HepG2 (cell line): Measurements from ENCODE around the gene TEX26. TPM values are rescaled to one million over a fixed set of nuclear protein-coding genes. Genes with fewer than 3 reads are reported as not detected.

ENCODE experiments used
- ATAC-seq: fragments of 200-7000 bp; cut with Tn5 transposase; 3 replicates; pipeline ENCODE4 v1.9.1; 2020; ENCODE audit warnings: mild to moderate bottlenecking, moderate library complexity
- BruUV-seq: library from RNA; stranded (reverse); fragments of 400-500 nt; replicated peaks from 2 replicates; lab custom pipeline; 2021; lab: Mats Ljungman, UMichigan
- CTCF ChIA-PET: fragments of 300-600 bp; formaldehyde crosslinking; extraction: SDS; loops from one replicate; lab custom pipeline; 2021; ENCODE audit warnings: low total read pairs, inconsistent platforms, low intra/inter-chr PET ratio; lab: Yijun Ruan, JAX
- POLR2A ChIA-PET: fragments of 350-600 bp; sonication (Branson Sonifier 250); formaldehyde crosslinking; loops from one replicate; lab custom pipeline; 2020; ENCODE audit warnings: antibody characterized with exemption, inconsistent platforms; lab: Yijun Ruan, JAX
- DNase-seq: peaks from one replicate; pipeline ENCODE4 v3.0.0-alpha.2; 2015; ENCODE audit warnings: low spot score
- FAIRE-seq: peaks from 3 replicates; lab custom pipeline; 2011; peaks lifted over from hg19 to GRCh38; lab: Jason Lieb, UNC
- H2AFZ ChIP-seq: one replicate; pipeline ENCODE4 v1.6.1; 2011; ENCODE audit warnings: low read length, inconsistent platforms
- H3K27ac ChIP-seq: fragments of 300-600 bp; 3 replicates; pipeline ENCODE4 v1.8.0; 2011; ENCODE audit warnings: mixed run types, mild to moderate bottlenecking, mixed read lengths, low read length, inconsistent platforms; ENCODE audit not compliant: insufficient read depth; ENCODE audit errors: extremely low read length
- H3K27me3 ChIP-seq, 2 experiments: fragments of 200-600 bp in 1 of 2; 2 replicates in 1 of 2; 3 replicates in 1 of 2; pipeline versions ENCODE4 v1.6.0 to v1.8.0; 2011; ENCODE audit warnings: low read length in 2 of 2, mild to moderate bottlenecking in 2 of 2, moderate library complexity in 2 of 2, inconsistent platforms in 1 of 2; ENCODE audit not compliant: insufficient read depth in 2 of 2, control insufficient read depth in 1 of 2
- H3K36me3 ChIP-seq, 2 experiments: fragments of 200-600 bp in 1 of 2; replicated peaks in 1 of 2; 2 replicates in 1 of 2; 3 replicates in 1 of 2; pipeline versions ENCODE4 v1.5.1 to v1.8.0; 2011; ENCODE audit warnings: low read length in 2 of 2, inconsistent platforms in 1 of 2; ENCODE audit not compliant: insufficient read depth in 2 of 2, control insufficient read depth in 1 of 2
- H3K4me1 ChIP-seq: 2 replicates; pipeline ENCODE4 v1.5.1; 2012; ENCODE audit warnings: low read length, inconsistent platforms; ENCODE audit not compliant: insufficient read depth
- H3K4me2 ChIP-seq: 2 replicates; pipeline ENCODE4 v1.6.0; 2011; ENCODE audit warnings: low read depth, low read length, inconsistent platforms
- H3K4me3 ChIP-seq, 3 experiments: fragments of 200-600 bp in 1 of 3; sonication (generic), shearing (Covaris generic) in 1 of 3; replicated peaks in 1 of 3; 2 replicates each; pipeline ENCODE4 v1.5.1; 2011 to 2016; ENCODE audit warnings: low read length in 3 of 3, inconsistent platforms in 2 of 3, low read depth in 2 of 3, mild to moderate bottlenecking in 2 of 3, control low read depth in 1 of 3, mixed read lengths in 1 of 3; ENCODE audit not compliant: insufficient read depth in 1 of 3
- H3K79me2 ChIP-seq: one replicate; pipeline ENCODE4 v1.6.1; 2011; ENCODE audit warnings: low read length, inconsistent platforms; ENCODE audit not compliant: insufficient read depth
- H3K9ac ChIP-seq: 2 replicates; pipeline ENCODE4 v1.6.0; 2011; ENCODE audit warnings: mild to moderate bottlenecking, low read depth, low read length, inconsistent platforms; ENCODE audit not compliant: insufficient read depth
- H3K9me3 ChIP-seq: 2 replicates; pipeline ENCODE4 v1.5.1; 2012; ENCODE audit warnings: mild to moderate bottlenecking, low read length
- H4K20me1 ChIP-seq: 2 replicates; pipeline ENCODE4 v1.6.0; 2011; ENCODE audit warnings: inconsistent platforms, mild to moderate bottlenecking, low read length, moderate library complexity; ENCODE audit not compliant: insufficient read depth
- ERF ChIP-seq: IDR thresholded peaks from 2 replicates; pipeline ENCODE4 v1.6.1; 2018; ENCODE audit warnings: missing biosample characterization, missing genetic modification reagents
- SNAPC2 ChIP-seq: sonication (generic); formaldehyde crosslinking; IDR thresholded peaks from 2 replicates; pipeline ENCODE4 v1.8.1; 2022; ENCODE audit warnings: mild to moderate bottlenecking, missing genetic modification reagents
- ZNF598 ChIP-seq: sonication (generic); formaldehyde crosslinking; IDR thresholded peaks from 2 replicates; pipeline ENCODE4 v1.5.1; 2020; ENCODE audit warnings: mild to moderate bottlenecking, missing genetic modification reagents, borderline replicate concordance
- WGBS: methylation state at CpG from one replicate; pipeline ENCODE4 v1.1.6; 2017; ENCODE audit warnings: low lambda C conversion rate; 5-methylcytosine and 5-hydroxymethylcytosine counted together
- in situ Hi-C: cut with HindIII; loops from 2 replicates; pipeline ENCODE4 v1.10.0; 2017; ENCODE audit warnings: low pct_unique_long_range_greater_than_20kb; ENCODE audit not compliant: extremely low pct_ligation_motif_present
- intact Hi-C: fragments of 100-400 bp; cut with micrococcal nuclease; formaldehyde crosslinking; loops from one replicate; pipeline ENCODE4 v1.10.0; 2022; ENCODE audit not compliant: unreplicated experiment
- polyA plus RNA-seq, 8 experiments: library from polyadenylated mRNA; depleted of rRNA in 3 of 8; stranded (reverse) in 7 of 8; unstranded in 1 of 8; fragments of >200 nt; fragmentation: Illumina TruSeq in 4 of 8; extraction: Trizol in 4 of 8; gene quantifications; 2 replicates each; pipeline versions ENCODE4 v1.2.1 to v1.2.3, GENCODE V29; 2011 to 2016; ENCODE audit warnings: low read depth in 4 of 8, missing spikeins in 1 of 8, mixed read lengths in 1 of 8; ENCODE audit not compliant: insufficient read depth in 1 of 8
- total RNA-seq, 5 experiments: library from RNA; depleted of rRNA; stranded (reverse); fragments of >200 nt; fragmentation: Illumina TruSeq; extraction: Trizol; gene quantifications; 2 replicates each; pipeline ENCODE4 v1.2.3, GENCODE V29; 2016; ENCODE audit warnings: low read depth in 1 of 5
- TF ChIP-seq, protein P1 (sequence below): sonication (generic); formaldehyde crosslinking; IDR thresholded peaks from 2 replicates; pipeline ENCODE4 v1.5.0; 2020; ENCODE audit warnings: missing genetic modification reagents
- TF ChIP-seq, protein P2 (sequence below): sonication (generic); formaldehyde crosslinking; IDR thresholded peaks from 2 replicates; pipeline ENCODE4 v1.4.0; 2020; ENCODE audit warnings: missing genetic modification reagents

Gene TEX26
- total and polyA plus RNA-seq, 2 of the 13 experiments (the other 11 are each of a cell fraction or from before 2014, with no cell fraction given) = not detected

DNA sequence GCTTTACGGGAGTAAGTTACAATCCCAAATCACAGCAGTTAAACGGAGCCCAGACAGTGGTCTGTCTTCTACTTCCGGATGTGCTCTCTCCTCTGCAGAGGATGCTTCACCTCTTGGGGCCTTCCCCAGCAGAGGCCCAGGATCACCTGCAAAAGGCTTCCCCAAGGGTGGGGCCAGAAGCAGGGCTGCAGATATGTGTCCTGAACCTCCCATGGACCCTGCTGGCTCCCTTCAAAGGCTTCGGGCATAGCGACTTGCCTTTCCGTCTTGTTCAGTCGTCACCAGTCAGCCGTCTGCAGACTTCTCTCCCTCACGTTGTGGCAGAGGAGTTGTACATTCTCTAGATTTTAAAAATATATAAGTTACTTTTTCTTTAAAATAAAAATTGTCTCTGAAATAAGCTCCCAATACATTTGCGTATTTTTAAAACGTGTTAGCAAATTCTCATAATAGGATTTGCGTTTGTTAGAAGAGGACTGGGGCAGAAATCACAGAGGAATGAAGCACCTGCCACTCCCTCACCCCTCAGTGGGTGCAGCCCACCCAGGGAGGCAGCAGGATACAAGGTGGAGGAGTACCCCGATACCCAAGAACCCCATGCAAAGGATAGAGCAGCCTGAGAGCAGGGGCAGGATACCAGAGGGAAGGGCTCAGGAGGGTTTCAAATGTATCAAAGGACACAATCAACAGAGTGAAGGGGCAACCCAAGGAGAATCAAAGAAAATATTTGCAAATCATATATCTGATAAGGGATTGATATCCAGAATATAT, 49.3 kb upstream of the TEX26 start:
- H3K36me3 ChIP-seq = no peaks in the 10 kb centered on the region
- H3K9me3 ChIP-seq = peaks cover 7% of the 10 kb centered on the region
- DNase-seq = no peak
- no peaks in the 10 kb centered on the region for H3K79me2 ChIP-seq
- POLR2A ChIA-PET = no interaction called here
- in situ Hi-C loops (no loop called here), intact Hi-C loops (no loop called here)
- ATAC-seq = no peak
- TF ChIP-seq SNAPC2 (CRISPR knock-in tag) = no peak
- no peak for TF ChIP-seq ERF (CRISPR knock-in tag)
- TF ChIP-seq, protein P1, sequence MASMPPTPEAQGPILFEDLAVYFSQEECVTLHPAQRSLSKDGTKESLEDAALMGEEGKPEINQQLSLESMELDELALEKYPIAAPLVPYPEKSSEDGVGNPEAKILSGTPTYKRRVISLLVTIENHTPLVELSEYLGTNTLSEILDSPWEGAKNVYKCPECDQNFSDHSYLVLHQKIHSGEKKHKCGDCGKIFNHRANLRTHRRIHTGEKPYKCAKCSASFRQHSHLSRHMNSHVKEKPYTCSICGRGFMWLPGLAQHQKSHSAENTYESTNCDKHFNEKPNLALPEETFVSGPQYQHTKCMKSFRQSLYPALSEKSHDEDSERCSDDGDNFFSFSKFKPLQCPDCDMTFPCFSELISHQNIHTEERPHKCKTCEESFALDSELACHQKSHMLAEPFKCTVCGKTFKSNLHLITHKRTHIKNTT (CRISPR knock-in tag) = no peak
- TF ChIP-seq ZNF598 (CRISPR knock-in tag) = no peak
- TF ChIP-seq, protein P2, sequence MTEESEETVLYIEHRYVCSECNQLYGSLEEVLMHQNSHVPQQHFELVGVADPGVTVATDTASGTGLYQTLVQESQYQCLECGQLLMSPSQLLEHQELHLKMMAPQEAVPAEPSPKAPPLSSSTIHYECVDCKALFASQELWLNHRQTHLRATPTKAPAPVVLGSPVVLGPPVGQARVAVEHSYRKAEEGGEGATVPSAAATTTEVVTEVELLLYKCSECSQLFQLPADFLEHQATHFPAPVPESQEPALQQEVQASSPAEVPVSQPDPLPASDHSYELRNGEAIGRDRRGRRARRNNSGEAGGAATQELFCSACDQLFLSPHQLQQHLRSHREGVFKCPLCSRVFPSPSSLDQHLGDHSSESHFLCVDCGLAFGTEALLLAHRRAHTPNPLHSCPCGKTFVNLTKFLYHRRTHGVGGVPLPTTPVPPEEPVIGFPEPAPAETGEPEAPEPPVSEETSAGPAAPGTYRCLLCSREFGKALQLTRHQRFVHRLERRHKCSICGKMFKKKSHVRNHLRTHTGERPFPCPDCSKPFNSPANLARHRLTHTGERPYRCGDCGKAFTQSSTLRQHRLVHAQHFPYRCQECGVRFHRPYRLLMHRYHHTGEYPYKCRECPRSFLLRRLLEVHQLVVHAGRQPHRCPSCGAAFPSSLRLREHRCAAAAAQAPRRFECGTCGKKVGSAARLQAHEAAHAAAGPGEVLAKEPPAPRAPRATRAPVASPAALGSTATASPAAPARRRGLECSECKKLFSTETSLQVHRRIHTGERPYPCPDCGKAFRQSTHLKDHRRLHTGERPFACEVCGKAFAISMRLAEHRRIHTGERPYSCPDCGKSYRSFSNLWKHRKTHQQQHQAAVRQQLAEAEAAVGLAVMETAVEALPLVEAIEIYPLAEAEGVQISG = no peak
- H3K27me3 ChIP-seq = no peaks in the 10 kb centered on the region; a peak in 2 of 5 replicates
- H3K9ac ChIP-seq = no peak overlapping the region
- 54% methylated on average over 13 of the region's 13 CpGs for WGBS
- no peak overlapping the region for H3K4me2 ChIP-seq
- no peak overlapping the region for H3K4me3 ChIP-seq
- peaks cover 12% of the 10 kb centered on the region for H3K4me1 ChIP-seq
- no peaks in the 10 kb centered on the region for H4K20me1 ChIP-seq
- BruUV-seq = no TSS peak
- FAIRE-seq = no peak
- CTCF ChIA-PET = no interaction called here
- H3K27ac ChIP-seq = no peak overlapping the region
- H2AFZ ChIP-seq = no peak overlapping the region
